RWPE1 (cell line): Measurements from ENCODE around the gene SELENOO.

ENCODE experiments used
- CTCF ChIA-PET: fragments of 350-600 bp; sonication (Branson Sonifier 250); formaldehyde crosslinking; extraction: SDS; loops from one replicate; lab custom pipeline; 2021; lab: Yijun Ruan, JAX
- POLR2A ChIA-PET: fragments of 400-600 bp; formaldehyde crosslinking; extraction: SDS; loops from one replicate; lab custom pipeline; 2020; ENCODE audit warnings: antibody characterized with exemption; ENCODE audit not compliant: low non-redundant PET; lab: Yijun Ruan, JAX
- DNase-seq: peaks from one replicate; pipeline ENCODE4 v3.0.0; 2012; ENCODE audit warnings: low spot score
- H3K27ac ChIP-seq: fragments of 450-650 bp; 2 replicates; pipeline ENCODE4 v1.5.1; 2017
- CTCF ChIP-seq: fragments of 450-650 bp; conservative IDR thresholded peaks from 2 replicates; pipeline ENCODE4 v1.5.1; 2017; ENCODE audit warnings: low read depth, mild to moderate bottlenecking

Gene SELENOO

GRCh38 chr22:50216684-50217520 is 16.1 kb downstream of the SELENOO start:
- POLR2A ChIA-PET = no interaction called here
- CTCF ChIA-PET = no interaction called here
- no peak for DNase-seq
- TF ChIP-seq CTCF = no peak
- peak overlapping the region; percentile 69 for H3K27ac ChIP-seq

- peak overlapping the region; percentile 69; the same call in 1 of the 2 replicates for H3K27ac ChIP-seq
- ChIA-PET CTCF (no interaction called here), POLR2A (no interaction called here)
- DNase-seq = no peak
- TF ChIP-seq CTCF = no peak
Observed at GRCh38 chr22:50217543-50218152, 16.8 kb downstream of the SELENOO start.

GRCh38 chr22:50218153-50218995 is 17.6 kb downstream of the SELENOO start:
- POLR2A ChIA-PET = no interaction called here
- CTCF ChIA-PET = interaction anchor here (0.6 kb wide), 1 partner anchor 18 kb away, joined by 3 read pairs; no protein-coding TSS in a partner anchor
- no peak for TF ChIP-seq CTCF
- DNase-seq = no peak
- H3K27ac ChIP-seq = peak overlapping the region; percentile 69

GRCh38 chr22:50218996-50219727 is 18.4 kb downstream of the SELENOO start:
- ChIA-PET POLR2A (no interaction called here), CTCF (interaction anchor here (0.5 to 0.6 kb wide), 2 partner anchors 17 to 112 kb away, joined by 3 to 4 read pairs; no protein-coding TSS in a partner anchor)
- DNase-seq = peak; percentile 77
- no peak for TF ChIP-seq CTCF
- peak overlapping the region; percentile 69 for H3K27ac ChIP-seq

- peak overlapping the region; percentile 69 for H3K27ac ChIP-seq
- DNase-seq = no peak
- ChIA-PET CTCF (interaction anchor here (0.5 to 0.6 kb wide), 2 partner anchors 13 to 113 kb away, joined by 4 to 5 read pairs; no protein-coding TSS in a partner anchor), POLR2A (no interaction called here)
- no peak for TF ChIP-seq CTCF
Observed at GRCh38 chr22:50219800-50220602, 19.2 kb downstream of the SELENOO start.
